GM21515 (cell line): ENCODE data around the gene BAIAP2L1.

Experiments
- ATAC-seq: cut with Tn5 transposase; IDR thresholded peaks from one replicate; pipeline ENCODE4 v1.9.1; 2021; ENCODE audit not compliant: unreplicated experiment

Gene BAIAP2L1

DNA sequence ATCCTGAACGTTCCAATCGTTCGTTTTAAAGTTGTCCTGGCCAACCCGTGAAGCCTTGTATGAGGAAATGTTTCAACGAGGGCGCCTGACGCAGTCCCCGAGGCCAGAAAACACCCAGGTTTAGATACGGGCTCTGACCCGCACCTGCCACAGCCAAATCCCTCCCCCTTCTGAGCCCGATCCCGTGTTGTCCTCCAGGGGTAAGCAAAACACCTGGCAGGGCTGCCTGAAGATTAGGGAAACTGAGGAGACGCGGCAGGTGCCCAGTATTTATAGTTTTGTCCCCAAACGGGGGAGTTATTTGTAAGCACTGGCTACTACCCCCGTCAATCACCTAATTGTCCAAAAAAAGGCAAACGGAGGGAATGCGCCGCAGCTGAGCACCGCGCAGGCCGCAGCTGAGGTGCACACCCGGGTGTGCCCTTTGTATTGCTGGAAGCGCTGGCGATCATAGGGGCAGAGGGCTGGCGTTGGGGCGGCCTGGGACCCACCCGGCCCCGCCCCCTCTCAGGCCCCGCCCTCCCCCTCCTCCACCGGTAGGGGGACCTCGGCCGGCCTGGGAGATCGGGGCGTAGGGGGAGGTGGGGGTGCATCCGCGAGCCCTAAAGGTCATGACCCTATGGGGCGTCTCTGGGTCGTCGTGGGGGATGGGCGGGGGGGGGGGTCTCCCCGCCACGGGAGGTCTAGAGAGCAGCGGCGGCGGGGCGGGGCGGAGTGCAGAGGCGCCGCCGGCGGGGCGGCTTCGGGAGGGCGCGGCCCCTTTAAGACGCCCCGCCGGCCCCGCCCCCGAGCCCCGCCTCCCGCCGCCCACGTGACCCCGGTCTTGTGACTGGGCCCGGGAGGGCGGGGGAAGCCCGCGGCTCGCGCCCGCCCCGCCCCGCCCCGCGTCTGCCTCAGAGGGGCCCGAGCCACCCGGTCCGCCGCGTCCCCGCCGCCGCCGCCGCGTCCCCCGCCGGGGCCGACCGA lies 119.8 kb downstream of the BAIAP2L1 start, which contains the start of gene BRI3:
Gene BRI3, plus strand, starts transcription at position 896 of the 966 bp plus-strand sequence. CDS start 110 bp downstream, outside the sequence.
- ATAC-seq, result peak; percentile 76

DNA sequence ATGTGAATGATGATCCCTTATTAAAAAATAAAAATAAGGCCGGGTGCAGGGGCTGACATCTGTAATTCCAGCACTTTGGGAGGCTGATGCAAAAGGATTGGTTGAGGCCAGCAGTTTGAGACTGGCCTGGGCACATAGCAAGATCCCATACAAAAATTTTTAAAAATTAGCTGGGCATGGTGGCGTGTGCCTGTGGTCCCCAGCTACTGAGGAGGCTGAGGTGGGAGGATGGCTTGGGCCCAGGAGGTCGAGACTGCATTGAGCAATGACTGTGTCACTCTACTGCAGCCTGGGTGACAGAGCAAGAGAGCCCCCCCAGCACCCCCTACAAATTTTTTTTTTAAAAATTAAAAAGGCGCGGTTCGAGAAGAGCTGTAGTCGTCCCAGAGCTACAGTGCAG lies 120.6 kb downstream of the BAIAP2L1 start:
- ATAC-seq, result no peak

DNA sequence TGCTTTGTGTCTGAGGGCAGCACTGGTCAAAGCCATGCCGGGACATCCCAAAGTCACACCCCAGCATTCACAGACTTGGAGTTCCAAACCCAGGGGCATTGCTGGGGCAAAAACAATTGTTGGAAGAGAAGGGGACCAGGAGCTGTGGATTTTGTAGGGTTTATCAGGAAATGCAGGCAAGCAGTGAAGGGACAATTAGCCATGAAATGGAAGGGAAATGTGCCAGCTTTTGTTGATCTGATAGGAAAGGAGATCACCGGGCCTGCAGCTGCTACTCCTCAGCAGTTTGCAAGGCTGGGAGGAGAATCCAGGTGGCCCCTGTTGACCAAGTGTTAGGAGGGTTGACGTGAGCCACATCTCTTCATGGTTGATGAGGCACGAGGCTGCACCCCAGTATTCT lies 122.0 kb downstream of the BAIAP2L1 start:
- ATAC-seq, result no peak

DNA sequence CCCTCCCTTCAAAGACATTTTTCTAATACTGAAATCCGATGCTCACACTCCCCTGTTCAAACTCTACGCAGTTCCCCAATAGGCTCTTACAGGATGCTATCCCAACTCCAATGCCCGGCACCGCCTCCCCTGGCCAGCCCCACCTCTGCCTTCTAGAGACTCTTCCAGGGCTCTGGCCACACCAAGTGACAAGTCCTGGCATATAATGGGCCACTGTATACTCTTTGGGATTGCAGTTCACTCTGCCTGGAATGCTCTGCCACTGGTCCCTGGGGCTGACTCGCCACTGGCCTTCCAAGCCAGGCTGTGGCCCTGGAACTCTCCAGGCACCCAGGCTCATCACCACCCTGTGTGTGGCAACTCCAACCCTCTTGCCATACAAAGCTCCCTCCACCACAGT lies 122.5 kb downstream of the BAIAP2L1 start:
- no peak for ATAC-seq

DNA sequence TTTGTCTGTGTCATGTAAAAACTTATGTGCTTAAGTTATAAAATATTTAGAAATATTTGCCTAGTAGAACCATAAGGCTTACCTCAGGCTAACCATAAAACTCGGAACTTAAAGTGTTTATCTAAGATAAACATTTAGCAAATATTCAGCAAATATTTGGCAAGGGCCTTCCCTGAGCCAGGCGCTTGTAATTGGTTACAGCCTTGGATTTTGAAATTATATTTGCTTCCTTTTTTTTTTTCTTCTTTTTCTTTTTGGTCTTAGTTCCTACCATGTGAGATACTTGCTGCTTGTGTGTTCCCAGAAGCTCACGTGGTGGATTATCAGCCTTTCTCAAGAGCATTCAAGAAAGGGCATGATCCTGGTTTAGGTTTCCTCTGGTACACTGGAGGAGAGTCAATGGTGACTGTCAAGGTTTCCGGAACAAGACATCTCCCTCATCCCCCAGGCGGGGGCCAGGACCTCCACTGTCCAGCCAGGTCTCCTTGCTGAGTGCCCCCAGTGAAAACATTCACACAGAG lies 124.6 kb downstream of the BAIAP2L1 start:
- ATAC-seq, result no peak

DNA sequence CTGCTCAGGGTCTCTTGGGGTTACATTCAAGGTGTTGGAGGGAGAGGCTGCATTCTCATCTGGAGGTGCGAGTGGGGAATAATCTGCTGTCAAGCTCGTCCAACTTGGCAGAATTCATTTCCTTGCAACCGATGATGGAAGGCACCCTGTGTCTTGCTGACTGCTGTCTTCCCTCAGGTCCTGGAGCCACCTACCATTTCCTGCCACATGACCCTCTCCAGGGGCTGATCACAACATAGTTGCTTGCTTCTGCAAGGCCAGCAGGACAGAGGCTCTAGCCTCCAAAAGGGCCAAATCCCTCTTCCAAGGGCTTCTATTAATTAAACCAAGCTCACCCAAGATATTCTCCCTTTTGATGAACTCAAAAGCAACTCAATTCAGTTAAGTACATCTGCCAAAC lies 133.6 kb downstream of the BAIAP2L1 start:
- ATAC-seq, result no peak

DNA sequence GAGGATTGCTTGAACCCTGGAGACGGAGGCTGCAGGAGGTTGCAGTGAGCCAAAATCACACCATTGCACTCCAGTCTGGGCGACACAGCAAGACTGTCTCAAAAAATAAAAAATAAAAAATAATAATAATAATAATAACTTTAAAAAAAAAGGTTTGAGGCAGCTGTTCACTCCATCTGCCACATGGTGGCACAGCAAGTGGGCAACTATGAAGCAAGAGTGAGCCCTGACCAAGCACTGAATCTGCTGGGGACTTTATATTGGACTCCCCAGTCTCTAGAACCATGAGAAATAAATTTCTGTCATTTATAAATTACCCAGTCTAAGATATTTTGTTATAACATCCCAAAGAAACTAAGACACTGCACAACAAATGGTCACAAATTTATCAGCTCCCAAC lies 134.1 kb downstream of the BAIAP2L1 start:
- ATAC-seq, result no peak

DNA sequence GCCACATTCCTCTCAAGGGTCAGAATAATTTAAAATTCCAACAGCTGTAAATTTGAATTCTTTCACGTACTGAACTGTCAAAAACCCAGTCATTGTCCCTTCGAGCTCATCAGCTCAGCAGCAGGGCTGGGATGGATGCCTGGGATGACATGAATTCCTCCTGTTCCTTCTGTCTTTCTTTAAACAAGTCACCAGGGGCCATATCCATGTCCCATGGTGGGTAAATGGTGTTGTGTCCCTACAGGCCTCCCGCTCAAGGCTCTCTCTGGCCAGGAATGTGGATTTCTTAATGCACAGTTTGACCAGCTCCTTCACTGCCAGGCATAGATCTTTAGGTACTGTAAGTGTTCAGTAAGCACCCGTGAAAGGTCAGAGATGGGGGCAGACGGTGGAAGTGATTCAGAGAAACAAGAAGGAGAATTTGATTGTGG lies 135.0 kb downstream of the BAIAP2L1 start:
- no peak for ATAC-seq

DNA sequence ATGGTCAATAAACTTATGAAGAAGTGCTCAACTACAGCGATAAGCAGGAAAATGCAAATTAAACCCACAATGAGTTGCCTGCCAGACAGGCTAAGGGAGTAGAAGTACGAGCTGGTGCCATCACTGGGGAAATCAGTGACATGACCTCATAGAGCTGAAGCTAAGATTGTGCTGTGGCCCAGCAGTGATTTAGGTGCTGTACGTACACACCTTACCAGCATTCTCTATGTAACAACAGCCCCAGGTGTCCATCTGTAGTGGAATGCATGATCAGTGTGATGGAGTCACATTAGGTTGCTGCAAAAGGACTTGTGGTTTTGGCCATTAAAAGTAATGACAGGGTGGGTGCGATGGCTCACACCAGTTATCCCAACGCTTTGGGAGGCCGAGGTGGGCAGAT lies 143.2 kb downstream of the BAIAP2L1 start:
- no peak for ATAC-seq

DNA sequence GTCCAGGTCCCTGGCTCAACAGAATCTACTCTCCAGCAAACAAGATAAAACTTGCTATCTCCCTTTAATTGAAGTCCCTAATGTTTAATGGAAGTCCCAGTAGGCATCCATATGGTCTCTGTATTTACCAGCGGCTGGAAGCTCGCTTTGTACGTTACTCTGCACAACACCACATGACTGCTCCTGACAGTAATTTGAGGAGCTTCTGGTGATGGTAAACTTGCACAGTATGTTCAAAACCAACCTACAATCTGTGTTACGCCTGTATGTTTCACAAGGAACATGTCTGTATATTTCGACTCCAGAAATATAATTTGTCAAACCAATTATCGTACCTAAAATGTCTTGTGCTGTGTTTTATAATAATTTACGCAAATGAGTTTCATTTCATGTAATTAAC lies 144.5 kb downstream of the BAIAP2L1 start:
- ATAC-seq, result no peak

DNA sequence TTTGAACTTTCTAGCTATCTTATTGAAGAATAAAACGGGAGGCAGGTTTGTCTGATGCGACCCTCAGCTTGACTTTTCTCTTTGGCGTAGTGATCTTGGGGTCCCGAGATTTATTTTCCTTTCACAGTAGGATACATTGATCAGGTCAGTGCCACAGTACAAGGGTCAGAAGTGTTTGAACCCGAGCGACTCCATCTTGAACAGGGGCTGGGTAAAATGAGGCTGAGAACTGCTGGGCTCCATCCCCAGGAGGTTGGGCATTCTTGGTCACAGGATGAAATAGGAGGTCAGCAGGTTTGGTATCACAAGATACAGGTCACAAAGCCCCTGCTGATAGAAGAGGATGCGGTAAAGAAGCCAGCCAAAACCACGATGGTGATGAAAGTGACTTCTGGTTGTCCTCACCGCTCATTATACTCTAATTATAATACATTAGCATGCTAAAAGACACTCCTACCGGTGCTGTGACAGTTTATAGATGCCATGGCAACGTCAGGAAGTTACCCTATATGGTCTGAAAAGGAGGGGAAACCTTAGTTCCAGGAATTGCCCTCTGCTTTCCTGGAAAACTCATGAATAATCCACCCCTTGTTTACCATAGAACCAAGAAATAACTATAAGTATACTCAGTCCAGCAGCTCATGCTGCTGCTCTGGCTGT lies 145.8 kb downstream of the BAIAP2L1 start:
- no peak for ATAC-seq

DNA sequence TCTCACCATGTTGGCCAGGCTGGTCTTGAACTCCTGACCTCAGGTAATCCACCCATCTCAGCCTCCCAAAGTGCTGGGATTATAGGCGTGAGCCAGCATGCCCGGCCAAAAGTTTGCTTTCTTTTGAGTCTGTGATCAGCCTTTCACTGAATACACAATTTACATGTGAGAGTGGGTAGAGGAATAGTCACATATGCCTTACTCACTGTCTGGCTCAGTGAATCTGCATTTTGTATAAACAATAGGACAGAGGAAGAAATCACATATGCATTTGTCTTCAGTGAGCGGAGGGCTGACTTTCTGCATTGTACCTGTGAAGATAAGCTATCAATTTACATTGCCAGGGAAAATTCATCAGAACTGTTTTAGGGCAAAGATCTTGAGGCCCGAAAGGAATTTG lies 146.4 kb downstream of the BAIAP2L1 start:
- no peak for ATAC-seq

DNA sequence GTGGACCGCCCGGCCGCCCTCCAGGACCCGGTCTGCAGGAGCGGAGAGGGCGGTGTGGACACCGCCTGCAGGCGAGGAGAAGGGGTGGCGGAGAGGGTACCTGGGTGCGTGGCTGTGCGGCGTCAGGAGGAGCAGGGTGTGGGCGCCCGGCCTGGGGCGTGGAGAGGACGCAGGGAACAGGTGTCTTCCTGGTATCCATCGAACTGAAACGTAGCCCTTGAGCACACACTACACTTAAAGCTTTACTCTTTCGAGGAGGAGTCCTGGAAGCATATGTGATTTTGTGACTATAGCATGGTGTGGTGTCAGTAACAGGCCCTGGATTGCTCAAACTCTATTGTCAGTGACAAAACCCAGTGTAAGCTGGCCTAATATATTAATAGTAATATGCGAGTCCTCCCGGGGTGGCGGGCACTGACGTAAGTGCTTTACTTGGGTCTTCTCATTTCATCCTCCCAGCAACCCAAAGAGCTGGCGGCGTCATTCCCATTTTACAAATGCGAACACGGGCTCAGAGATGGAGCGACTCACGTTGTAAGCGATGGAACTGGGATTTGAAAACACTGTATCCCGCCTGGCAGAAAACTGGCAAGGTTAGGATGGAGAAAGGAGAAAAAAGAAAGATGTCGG lies 148.3 kb downstream of the BAIAP2L1 start:
- no peak for ATAC-seq

DNA sequence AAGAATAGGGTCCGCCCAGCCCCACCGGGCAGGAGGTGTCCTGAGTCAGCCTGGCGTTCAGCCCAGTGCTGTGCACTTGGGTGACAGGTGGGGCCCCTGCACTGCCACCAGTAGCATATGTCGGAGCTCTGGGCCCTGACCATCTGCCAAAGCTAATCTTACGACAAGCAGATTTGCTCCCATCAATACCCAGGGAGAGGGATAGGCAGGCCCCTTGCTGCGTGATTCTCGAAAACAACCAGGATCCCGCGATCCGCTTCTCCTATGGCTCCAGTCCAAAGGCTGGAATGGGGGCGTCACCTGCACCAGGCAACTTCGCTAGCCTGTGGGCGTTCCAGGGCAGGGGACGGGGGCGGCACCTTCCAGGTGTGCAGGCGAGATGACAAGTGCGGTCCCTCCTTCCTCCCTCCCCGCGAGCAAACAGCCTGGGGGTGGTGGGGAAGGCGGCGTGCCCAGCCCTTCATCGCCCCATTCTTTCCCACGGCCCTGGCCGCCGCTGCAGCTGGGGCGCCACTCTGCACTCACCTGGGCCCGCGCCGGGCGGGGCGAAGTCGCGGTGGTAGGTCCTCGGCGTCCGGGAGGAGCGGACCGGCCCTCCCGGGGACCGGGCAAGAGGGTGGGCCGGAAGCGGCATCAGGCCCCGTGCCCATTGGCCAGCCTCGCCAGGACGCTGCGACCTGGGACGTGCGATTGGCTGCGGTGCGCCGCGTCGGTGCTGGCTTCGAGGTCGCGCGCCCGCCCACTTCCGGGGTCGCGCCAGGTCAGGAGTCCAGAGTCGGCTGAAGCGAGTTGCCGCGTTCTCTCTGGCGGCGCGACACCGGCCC lies 149.1 kb downstream of the BAIAP2L1 start, which contains the start of gene TECPR1:
Gene TECPR1, minus strand, starts transcription at position 632 of the 824 bp plus-strand sequence. CDS start 6,086 bp downstream, outside the sequence.
- ATAC-seq, result peak; percentile 95

DNA sequence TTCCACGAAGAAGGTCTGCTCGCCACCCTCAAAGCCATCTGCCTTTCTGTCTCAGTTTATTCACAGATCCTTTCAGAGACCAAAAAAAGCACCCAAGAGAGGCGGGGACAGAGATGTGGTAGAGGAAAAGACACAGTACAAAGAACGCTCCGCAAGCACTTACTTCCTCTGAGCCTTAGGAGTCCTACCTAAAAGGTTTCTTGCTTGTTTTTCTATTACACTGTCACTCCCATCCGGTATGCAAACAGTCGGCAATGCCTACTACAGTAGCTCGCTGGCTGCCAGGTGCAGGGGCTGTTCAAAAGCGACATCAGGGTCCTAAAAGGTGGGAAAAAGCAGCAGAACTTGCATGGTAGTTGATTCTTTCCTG lies 149.7 kb downstream of the BAIAP2L1 start:
- peak; percentile 43 for ATAC-seq

DNA sequence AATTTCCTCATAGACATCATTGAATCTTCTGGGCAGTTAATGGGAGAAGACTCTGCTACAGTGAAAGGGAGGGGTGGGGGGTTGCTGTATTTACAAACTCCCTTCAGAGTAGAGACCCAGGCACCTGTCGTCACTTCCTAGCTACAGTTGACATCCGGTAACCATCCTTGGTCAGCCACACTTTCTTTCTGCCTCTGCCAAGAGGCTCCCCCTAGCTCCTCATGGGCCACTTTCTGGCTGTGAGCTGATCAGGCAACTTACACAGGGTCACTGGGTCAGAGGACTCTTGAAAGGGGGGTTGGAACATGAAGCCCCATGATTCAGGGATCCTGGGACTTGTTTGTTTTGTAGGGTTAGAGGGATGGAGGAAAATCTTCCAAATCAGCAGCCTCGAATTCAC lies 150.1 kb downstream of the BAIAP2L1 start:
- no peak for ATAC-seq

DNA sequence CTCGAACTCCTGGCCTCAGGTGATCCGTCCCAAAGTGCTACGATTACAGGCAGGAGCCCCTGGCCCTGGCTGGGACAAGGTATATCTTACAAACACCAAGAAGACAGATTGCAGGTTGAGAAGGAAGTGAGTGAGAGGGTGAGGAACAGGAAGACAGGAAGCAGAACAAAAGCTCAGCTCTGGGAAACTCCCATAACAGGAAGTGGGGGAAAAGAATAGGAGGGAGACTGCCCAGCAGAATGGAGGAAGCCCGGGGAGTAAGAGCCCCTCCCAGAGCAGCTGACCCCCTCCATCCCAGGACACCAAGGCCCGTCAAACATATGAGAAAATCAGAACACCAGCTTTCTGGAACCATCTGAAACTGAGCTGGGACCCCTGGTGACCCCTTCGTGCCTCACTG lies 151.8 kb downstream of the BAIAP2L1 start:
- no peak for ATAC-seq

DNA sequence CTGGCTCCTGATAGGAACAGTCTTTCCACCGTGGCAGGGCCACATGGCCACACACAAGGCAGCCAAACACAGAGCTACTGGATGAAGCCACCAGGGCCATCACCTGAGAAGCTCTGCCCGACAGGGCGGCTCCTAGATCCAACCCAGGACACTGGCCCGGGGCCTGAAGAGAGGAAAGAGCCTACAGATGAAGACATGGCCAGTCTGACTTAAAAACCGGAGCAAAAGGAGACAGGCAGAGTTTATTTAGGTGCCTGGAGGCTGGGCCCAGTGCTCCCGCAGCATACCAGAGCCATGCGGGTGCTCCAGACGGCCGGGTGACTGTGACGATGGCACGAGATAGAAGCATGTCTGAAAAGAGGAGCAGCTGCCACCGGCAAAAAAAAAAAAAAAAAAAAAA lies 152.7 kb downstream of the BAIAP2L1 start:
- no peak for ATAC-seq

DNA sequence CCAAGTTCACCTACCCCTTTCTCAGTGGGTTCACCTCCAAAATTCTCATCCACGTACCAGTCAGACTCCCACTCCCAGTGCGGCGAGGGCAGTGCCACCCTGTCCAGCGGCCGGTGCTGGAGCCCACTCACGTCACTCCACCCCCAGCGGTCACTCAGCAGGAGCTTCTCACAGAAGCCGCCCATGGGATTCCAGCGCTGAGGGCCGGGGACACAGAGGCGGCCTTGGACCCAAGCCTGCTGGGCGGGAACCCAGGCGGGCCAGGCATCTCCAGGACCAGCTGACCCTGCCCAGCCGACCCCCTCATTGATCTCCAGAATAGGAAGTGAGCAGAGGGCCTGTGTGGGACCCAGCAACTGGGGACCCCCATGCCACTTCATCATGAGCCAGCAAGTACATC lies 156.0 kb downstream of the BAIAP2L1 start:
- no peak for ATAC-seq

DNA sequence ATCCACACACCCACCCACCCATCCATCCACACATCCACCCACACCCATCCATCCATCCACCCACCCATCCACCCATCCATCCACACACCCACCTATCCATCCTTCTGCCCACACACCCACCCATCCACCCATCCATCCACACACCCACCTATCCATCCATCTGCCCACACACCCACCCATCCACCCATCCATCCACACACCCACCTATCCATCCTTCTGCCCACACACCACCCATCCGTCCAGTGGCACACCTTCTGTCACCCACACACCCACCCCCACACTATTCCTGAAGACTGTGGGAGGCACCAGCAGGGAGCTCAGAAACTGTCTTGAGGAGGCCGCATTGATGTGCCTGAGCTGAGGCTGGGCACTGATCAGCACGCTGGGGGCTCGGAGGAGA lies 158.0 kb downstream of the BAIAP2L1 start:
- no peak for ATAC-seq
